Left ventricle myocardium inferior (tissue), 1 donor: ENCODE data around the gene POLR1H. TPM values are rescaled to one million over a fixed set of nuclear protein-coding genes. Genes with fewer than 3 reads are reported as not detected.

Source experiments
- DNase-seq: peaks from one replicate; pipeline ENCODE4 v3.0.0-alpha.2; 2020
- H3K27ac ChIP-seq: fragments of 200-600 bp; replicated peaks from 2 replicates; pipeline ENCODE4 v1.8.0; 2021
- H3K27me3 ChIP-seq: fragments of 200-600 bp; 2 replicates; pipeline ENCODE4 v1.8.0; 2021; ENCODE audit warnings: low read depth
- H3K36me3 ChIP-seq: fragments of 200-600 bp; 2 replicates; pipeline ENCODE4 v1.8.0; 2021
- H3K4me1 ChIP-seq: fragments of 200-600 bp; 2 replicates; pipeline ENCODE4 v1.8.0; 2021
- H3K4me3 ChIP-seq: fragments of 200-600 bp; 2 replicates; pipeline ENCODE4 v1.8.0; 2021; ENCODE audit warnings: mild to moderate bottlenecking, moderate library complexity
- H3K9me3 ChIP-seq: fragments of 200-600 bp; replicated peaks from 2 replicates; pipeline ENCODE4 v1.8.0; 2021
- intact Hi-C: fragments of 100-400 bp; cut with micrococcal nuclease; formaldehyde crosslinking; loops from one replicate; pipeline ENCODE4 v1.11.0; 2022
- total RNA-seq: library from RNA; stranded (reverse); fragmentation: NEBNext Ultra II Directional; extraction: Animal tissue kit (Norgen Biotek cat#: 25700); gene quantifications from one replicate; pipeline ENCODE4 v1.2.1, GENCODE V29; 2021
- TF ChIP-seq, protein P1 (sequence below): fragments of 200-600 bp; IDR thresholded peaks from 2 replicates; pipeline ENCODE4 v1.8.0; 2021; ENCODE audit warnings: antibody characterized with exemption, mild to moderate bottlenecking, borderline replicate concordance
- donor health status: DM: no; HTN: yes; CAD: no; lungs with severe emphysema.

Gene POLR1H
- total RNA-seq, 1 donor from 2014 or later, result 17.5 TPM

GRCh38 chr6:30062471-30063178 is 1.6 kb downstream of the POLR1H start:
- peaks cover 56% of the 10 kb centered on the region for H3K4me1 ChIP-seq
- no peaks in the 10 kb centered on the region for H3K27me3 ChIP-seq
- H3K36me3 ChIP-seq, result peaks cover 14% of the 10 kb centered on the region
- TF ChIP-seq, protein P1, sequence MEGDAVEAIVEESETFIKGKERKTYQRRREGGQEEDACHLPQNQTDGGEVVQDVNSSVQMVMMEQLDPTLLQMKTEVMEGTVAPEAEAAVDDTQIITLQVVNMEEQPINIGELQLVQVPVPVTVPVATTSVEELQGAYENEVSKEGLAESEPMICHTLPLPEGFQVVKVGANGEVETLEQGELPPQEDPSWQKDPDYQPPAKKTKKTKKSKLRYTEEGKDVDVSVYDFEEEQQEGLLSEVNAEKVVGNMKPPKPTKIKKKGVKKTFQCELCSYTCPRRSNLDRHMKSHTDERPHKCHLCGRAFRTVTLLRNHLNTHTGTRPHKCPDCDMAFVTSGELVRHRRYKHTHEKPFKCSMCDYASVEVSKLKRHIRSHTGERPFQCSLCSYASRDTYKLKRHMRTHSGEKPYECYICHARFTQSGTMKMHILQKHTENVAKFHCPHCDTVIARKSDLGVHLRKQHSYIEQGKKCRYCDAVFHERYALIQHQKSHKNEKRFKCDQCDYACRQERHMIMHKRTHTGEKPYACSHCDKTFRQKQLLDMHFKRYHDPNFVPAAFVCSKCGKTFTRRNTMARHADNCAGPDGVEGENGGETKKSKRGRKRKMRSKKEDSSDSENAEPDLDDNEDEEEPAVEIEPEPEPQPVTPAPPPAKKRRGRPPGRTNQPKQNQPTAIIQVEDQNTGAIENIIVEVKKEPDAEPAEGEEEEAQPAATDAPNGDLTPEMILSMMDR, result no peak
- no peak for DNase-seq
- peak overlapping the region; percentile 84 for H3K4me3 ChIP-seq
- H3K9me3 ChIP-seq, result no peaks in the 10 kb centered on the region
- intact Hi-C loops, result no loop called here
- H3K27ac ChIP-seq, result no peak overlapping the region

DNA sequence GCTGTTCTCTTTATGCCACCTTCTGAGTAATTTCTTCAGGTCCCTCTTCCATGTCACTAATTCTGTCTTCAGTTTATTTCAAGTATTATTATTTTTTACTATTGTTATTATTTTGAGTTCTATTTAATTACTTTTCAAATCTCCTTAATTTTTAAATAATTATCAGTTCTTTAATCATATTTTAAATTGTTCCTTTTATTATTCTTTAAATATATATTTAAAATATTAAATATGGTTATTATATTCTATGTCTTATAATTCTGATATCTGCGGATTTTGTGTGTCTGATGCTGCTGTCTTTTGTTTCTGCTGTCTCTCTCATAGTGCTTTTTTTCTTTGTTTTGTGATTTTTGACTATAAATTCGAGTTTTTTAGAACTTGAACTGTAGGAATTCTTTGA is 2.2 kb downstream of the POLR1H start:
- TF ChIP-seq, protein P1, result no peak
- peaks cover 8% of the 10 kb centered on the region for H3K36me3 ChIP-seq
- intact Hi-C loops, result no loop called here
- no peaks in the 10 kb centered on the region for H3K9me3 ChIP-seq
- no peak for DNase-seq
- no peak overlapping the region for H3K4me3 ChIP-seq
- H3K4me1 ChIP-seq, result peaks cover 63% of the 10 kb centered on the region
- H3K27me3 ChIP-seq, result no peaks in the 10 kb centered on the region
- no peak overlapping the region for H3K27ac ChIP-seq

DNA sequence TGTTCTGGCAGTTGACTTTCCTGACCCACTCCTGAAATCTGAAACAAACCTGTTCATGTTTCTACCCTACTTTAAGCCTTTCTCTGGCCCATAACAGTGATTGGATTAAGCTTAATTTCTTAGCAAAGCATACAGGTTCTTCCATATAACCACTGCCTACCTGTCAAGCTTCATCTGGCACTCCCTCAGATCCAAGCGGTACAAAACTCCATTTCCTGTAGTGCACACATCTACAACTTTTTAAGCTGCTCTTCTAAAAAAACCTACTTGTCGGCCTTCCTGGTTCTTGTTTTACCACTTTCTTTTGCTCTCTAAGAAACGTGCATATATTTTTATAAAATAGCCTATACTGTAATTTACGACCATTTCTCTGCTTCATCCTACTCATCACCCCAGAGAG is 5.0 kb downstream of the POLR1H start:
- TF ChIP-seq, protein P1, result no peak
- intact Hi-C loops, result loop anchor here (2.0 kb wide), 1 partner anchor 37 kb away; no protein-coding TSS in a partner anchor
- peaks cover 4% of the 10 kb centered on the region for H3K27me3 ChIP-seq
- peak overlapping the region; percentile 87 for H3K4me3 ChIP-seq
- peaks cover 51% of the 10 kb centered on the region for H3K4me1 ChIP-seq
- no peaks in the 10 kb centered on the region for H3K9me3 ChIP-seq
- DNase-seq, result no peak
- H3K27ac ChIP-seq, result peak overlapping the region; percentile 94
- peaks cover 28% of the 10 kb centered on the region for H3K36me3 ChIP-seq

GRCh38 chr6:30066577-30067459 is 5.8 kb downstream of the POLR1H start, which contains the start of gene PPP1R11:
Gene PPP1R11, plus strand, starts transcription at chr6:30067198. Its CDS starts 213 bp downstream, at chr6:30067411.
- Histone ChIP-seq H3K27me3 (peaks cover 12% of the 10 kb centered on the region), H3K9me3 (no peaks in the 10 kb centered on the region), H3K4me3 (peak within 1 kb of the TSS; percentile 87), H3K36me3 (peaks cover 28% of the 10 kb centered on the region), H3K27ac (peak within 1 kb of the TSS; percentile 94), H3K4me1 (peaks cover 50% of the 10 kb centered on the region)
- intact Hi-C loops, result loop anchor here (2.0 kb wide), 1 partner anchor 36 kb away; no protein-coding TSS in a partner anchor
- peak; percentile 98 for DNase-seq
- TF ChIP-seq, protein P1, result no peak

- Histone ChIP-seq H3K4me1 (peaks cover 42% of the 10 kb centered on the region), H3K36me3 (peaks cover 28% of the 10 kb centered on the region), H3K27me3 (peaks cover 20% of the 10 kb centered on the region), H3K27ac (peak overlapping the region; percentile 94), H3K9me3 (no peaks in the 10 kb centered on the region), H3K4me3 (peak overlapping the region; percentile 87)
- intact Hi-C loops, result loop anchor here (2.0 kb wide), 1 partner anchor 35 kb away; no protein-coding TSS in a partner anchor
- TF ChIP-seq, protein P1, result no peak
- no peak for DNase-seq
Observed at GRCh38 chr6:30067460-30068139, 6.5 kb downstream of the POLR1H start.
